NT2/D1 (cell line): ENCODE data around the gene SLC4A1AP.

ENCODE experiments used
- YY1 ChIP-seq: IDR thresholded peaks from 2 replicates; pipeline ENCODE4 v1.6.1; 2011; ENCODE audit not compliant: insufficient read length, insufficient read depth
- ZNF274 ChIP-seq: IDR thresholded peaks from 2 replicates; pipeline ENCODE4 v1.6.1; 2011; ENCODE audit warnings: mild to moderate bottlenecking, low read depth, low read length

DNA sequence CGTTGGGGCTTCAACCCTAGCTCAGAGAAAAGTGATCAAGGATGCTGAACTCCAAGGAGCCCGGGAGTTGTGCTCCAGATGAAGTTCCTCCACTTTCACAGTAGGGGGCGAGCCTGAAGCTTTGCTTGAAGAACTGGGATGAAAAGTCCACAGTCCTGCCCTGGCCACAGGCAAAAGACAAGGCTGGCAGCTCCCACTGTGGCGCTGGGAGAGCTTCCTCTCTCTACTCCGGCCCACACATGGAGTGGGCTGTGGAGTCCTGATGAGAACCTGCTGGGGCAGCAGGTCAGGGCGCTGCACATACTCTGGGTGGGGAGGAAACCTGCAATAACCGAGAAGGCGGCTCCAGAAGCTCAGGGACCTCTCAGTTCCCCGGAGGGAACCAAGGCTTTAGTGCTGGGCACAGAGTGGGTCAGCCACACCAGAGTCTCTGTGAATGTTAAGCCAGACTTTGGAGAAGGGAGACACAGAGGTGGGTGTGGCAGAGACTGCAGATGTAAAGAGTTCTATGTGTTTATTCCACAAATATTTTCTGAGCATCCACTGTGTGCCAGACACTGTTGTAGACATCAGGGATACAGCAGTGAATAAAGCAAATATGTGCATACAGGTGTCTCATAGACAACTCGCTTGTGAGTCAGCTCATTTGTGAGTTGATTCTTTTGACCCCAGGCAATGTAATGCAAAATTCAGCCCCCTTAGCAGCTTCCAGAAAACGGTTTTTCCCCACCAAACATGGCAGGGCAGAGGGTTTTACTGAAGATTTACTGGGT, 59.9 kb downstream of the SLC4A1AP start:
- TF ChIP-seq ZNF274 (no peak), YY1 (no peak)
